ENCODE measurements around the gene IQSEC1.

The IQSEC1 gene

DNA sequence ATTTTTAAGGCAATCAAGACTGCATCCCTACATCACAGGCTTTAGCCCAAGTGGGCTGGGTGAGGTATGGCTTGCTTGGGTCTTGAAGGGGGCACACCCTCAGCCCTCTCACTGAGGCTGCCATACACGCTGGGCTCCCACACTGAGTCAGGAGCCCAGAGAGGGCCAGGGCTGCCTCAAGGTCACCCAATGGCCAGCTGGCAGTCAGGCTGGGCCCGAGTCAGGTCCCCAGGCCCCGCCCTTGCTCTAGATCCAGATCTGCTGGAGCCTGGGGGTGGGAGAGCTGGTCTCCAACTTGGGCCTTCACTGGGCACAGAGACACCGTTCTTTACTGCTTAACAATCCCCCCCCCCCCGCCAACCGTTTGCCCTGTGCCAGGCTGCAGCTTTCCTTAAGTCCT lies 88.1 kb downstream of the IQSEC1 start:
- DNase-seq (ENCODE audit: extremely low read depth, low read depth), result no peak

DNA sequence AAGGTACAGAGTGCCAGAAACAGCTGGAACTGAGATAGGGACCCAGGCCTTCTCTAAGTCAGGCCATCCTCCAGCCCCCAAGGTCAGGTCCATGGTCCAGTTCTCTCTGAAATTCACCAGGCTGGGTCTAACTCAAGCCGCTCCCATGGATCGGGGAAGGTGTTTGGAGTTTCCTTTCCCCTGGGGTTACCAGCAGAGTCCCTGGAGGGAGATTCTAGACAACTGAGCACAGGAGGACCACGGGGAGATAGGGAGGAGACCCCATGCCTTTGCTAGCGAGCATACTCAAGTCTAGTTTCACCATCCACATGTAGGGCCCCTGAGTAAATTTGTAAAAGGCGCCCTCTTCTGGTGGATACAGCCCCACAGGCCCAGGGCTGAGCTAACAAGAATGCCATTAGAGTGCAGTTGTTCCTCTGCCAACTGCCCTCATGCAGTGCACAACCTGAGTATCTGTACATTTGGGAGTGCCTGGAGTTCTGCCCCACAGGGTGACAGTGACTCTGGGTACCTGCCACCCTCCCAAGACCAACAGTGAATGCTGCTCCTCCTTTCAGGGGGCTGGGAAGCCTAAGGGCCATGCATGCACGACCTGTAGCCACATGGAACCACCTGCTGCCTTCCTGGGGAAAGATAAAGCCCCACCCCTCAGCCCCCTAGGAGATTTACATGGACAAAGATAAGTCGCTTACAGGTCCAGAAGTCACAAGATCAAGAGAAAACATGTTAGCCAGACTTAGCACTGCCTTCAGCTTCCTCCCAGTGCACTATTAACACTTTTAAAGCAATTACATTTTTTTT lies 89.0 kb downstream of the IQSEC1 start:
- DNase-seq (ENCODE audit: extremely low read depth, low read depth), result peak; percentile 30
- TF ChIP-seq, protein P1, sequence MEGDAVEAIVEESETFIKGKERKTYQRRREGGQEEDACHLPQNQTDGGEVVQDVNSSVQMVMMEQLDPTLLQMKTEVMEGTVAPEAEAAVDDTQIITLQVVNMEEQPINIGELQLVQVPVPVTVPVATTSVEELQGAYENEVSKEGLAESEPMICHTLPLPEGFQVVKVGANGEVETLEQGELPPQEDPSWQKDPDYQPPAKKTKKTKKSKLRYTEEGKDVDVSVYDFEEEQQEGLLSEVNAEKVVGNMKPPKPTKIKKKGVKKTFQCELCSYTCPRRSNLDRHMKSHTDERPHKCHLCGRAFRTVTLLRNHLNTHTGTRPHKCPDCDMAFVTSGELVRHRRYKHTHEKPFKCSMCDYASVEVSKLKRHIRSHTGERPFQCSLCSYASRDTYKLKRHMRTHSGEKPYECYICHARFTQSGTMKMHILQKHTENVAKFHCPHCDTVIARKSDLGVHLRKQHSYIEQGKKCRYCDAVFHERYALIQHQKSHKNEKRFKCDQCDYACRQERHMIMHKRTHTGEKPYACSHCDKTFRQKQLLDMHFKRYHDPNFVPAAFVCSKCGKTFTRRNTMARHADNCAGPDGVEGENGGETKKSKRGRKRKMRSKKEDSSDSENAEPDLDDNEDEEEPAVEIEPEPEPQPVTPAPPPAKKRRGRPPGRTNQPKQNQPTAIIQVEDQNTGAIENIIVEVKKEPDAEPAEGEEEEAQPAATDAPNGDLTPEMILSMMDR (IDR thresholded peaks at IDR 0.05; ENCODE audit: low read depth, low read length), result peak; percentile 87

More for the DNA sequence above, 88.1 kb downstream of the IQSEC1 start:
- TF ChIP-seq, protein P1 (IDR thresholded peaks at IDR 0.05; ENCODE audit: low read depth, low read length), result no peak

DNA sequence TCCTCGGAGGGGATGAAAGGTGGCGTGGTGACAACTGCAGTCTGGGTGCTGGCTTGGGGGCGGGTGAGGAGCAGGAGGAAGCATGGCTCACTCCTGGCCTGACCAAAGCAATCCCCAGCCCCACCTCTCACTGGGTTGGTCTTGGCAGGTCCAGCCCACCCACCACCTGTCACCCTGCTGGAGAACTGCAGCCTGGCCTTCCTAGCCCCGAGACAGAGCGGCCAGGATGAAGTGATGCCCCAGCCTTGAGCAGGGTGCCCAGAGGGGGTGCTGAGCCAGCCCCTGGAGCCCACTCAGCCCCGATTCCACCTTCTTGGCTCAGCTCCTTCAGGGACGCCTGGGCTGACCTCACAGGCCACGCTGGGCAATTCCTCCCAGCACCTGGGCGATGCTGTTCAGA lies 89.9 kb downstream of the IQSEC1 start:
- DNase-seq (ENCODE audit: extremely low read depth, low read depth), result no peak
- TF ChIP-seq, protein P1 (IDR thresholded peaks at IDR 0.05; ENCODE audit: low read depth, low read length), result no peak

DNA sequence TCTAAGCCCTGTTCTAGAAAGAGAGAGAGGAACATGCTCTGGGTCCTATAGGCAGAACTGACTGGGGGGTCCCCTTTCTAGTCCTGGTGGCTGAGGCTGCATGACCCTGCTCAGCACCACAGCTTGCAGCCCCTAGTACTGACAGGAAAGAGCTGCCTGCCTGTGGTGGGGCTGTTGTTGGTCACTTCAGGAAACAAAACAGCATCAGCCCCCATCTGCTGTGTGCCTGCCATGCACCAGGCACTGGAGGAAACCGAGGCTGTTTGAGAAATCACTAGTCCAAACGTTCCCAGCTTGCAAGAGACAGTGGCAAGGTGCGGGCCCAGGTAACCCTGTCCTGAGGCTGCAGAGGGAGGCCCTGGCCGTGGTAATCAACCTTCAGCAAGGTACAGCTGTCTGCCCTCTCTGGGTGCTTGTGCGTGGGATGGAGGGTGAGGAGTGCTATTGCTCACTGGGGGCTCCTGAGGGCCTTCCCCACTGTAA lies 90.6 kb downstream of the IQSEC1 start:
- TF ChIP-seq, protein P1 (IDR thresholded peaks at IDR 0.05; ENCODE audit: low read depth, low read length), result no peak
- DNase-seq (ENCODE audit: extremely low read depth, low read depth), result no peak

DNA sequence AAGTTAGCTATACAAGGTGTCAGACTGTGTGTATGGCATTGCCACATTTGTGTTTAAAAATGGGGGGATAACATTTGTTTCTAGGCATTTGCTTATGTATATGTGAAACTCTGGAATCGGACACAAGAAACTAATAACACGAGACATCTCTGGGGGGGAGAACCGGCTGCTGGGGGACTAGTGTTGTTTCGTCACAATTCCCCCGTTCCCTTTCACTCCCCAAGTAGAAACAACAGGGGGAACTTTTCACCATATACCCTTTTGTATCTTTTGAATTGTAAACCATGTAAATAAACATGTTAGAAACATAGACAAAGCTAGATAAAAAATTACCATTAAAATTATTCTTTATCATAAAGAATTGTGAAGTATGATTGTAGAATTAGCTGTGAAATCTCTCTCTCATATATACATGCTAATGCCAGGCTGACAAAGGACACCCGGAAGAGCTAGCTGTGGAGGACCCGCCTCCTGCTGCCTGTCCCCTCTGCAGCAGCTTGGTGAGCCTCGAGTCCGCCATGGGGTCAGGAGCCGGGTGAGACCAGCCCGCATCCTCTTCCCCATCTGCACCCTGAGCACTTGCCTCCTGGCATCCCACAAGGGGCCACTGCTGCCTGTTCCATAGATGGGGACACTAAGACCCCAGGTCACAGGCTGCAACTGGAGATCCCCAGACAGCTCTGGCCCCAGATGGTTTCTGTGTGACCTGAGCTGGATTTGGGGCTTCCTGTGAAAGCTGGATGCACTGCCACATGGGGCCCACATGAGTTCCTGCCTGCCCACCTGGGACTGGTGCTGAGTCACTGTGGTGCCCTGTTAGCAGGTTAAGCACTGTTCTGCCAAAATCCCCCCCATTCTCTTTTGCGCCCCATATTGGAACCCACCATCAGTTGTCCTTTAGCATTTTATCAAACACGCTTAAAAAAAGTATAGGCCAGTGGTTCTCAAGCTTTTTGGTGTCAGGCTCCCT lies 91.6 kb downstream of the IQSEC1 start:
- no peak for DNase-seq (ENCODE audit: extremely low read depth, low read depth)
- TF ChIP-seq, protein P1 (IDR thresholded peaks at IDR 0.05; ENCODE audit: low read depth, low read length), result no peak

DNA sequence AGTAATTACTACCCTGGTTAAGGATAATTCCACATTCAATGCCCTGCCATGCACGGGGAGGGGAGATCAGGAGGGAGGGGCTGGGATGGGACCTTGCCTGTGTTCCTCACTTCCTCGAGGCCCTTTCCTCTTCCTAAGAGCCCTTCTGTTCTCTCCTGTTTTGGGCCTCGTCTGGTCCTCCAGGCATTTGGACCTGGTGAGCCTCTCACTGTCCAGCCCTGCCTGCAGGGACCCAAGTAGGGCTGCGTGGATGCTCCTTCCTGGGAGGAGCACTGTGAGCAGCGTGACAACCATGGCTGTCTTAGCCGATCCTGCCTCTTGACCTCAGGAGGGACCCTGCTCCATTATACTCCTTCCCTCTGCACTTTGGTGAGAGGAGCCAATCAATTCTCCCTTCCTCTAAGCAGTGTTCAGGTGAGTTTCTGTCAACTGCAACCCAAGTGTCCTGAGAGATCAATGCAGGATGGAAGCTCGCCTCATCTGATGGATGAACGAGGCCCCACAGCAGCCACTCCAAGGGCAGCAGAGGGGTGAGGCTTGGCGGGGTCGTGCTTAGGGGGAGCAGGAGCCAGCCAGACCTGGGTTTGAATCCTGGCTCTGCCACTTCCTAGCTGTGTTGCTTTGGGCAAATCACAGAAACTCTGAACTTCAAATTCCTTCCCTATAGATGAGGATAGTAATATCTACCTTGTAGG lies 92.5 kb downstream of the IQSEC1 start:
- TF ChIP-seq, protein P1 (IDR thresholded peaks at IDR 0.05; ENCODE audit: low read depth, low read length), result no peak
- DNase-seq (ENCODE audit: extremely low read depth, low read depth), result no peak

Measured in AG09319 (cell line).